ENCODE measurements around the gene KRT82.

DNA sequence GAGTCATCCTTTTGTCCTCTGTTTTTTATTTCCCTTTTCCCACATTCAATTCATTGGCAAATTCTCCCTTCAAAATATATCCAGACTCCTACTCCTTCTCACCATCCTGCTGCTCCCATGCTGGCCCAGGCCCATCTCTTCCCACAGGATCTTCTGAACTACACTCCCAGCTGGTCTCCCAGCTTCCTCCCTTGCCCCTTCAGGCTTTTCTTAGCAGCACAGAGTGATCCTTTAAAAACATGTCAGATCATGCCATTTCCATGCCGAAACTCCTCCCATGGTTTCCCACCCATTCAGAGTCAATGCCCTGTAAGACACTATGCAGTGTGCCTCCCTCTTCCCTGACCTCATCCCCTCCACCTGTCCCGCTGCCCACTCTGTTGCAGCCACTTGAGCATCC is 18.3 kb downstream of the KRT82 start:
- TF ChIP-seq CTCF (IDR thresholded peaks at IDR 0.05) = no peak
- TF ChIP-seq POLR2A (IDR thresholded peaks at IDR 0.05) = no peak
- no peak for TF ChIP-seq EP300 (IDR thresholded peaks at IDR 0.05; ENCODE audit: low read depth)
- TF ChIP-seq POLR2AphosphoS5 (IDR thresholded peaks at IDR 0.05) = no peak

All from transverse colon (tissue), 4 donors.